Activated CD8-positive, alpha-beta T cell treated with anti-CD3 and anti-CD28 coated beads for 36 hours (primary cell): ENCODE data around the gene KIF18B. TPM values are rescaled to one million over a fixed set of nuclear protein-coding genes. Genes with fewer than 3 reads are reported as not detected.

Source experiments
- ATAC-seq: fragments of 200-7000 bp; cut with Tn5 transposase; one replicate; pipeline ENCODE4 v1.10.0; 2021; ENCODE audit warnings: mild to moderate bottlenecking, moderate library complexity
- CTCF ChIA-PET: fragments of 350-600 bp; sonication (Branson Sonifier 250); formaldehyde crosslinking; loops from one replicate; lab custom pipeline; 2021; ENCODE audit warnings: antibody characterized with exemption; lab: Charles Lee
- POLR2A ChIA-PET: fragments of 350-600 bp; sonication (Branson Sonifier 250); formaldehyde crosslinking; loops from one replicate; lab custom pipeline; 2021; ENCODE audit warnings: antibody characterized with exemption; lab: Charles Lee
- DNase-seq: peaks from one replicate; pipeline ENCODE4 v3.0.0-alpha.2; 2020
- H3K27ac Mint-ChIP-seq: one replicate; pipeline ENCODE4 v1.8.0; 2021; ENCODE audit warnings: mild to moderate bottlenecking, mixed read lengths
- H3K27me3 Mint-ChIP-seq: one replicate; pipeline ENCODE4 v1.8.0; 2021; ENCODE audit warnings: mixed read lengths
- H3K36me3 Mint-ChIP-seq: one replicate; pipeline ENCODE4 v1.8.0; 2021; ENCODE audit warnings: low read depth, mixed read lengths
- H3K4me1 Mint-ChIP-seq: one replicate; pipeline ENCODE4 v1.8.0; 2021; ENCODE audit warnings: low read depth, mixed read lengths
- H3K4me3 Mint-ChIP-seq: one replicate; pipeline ENCODE4 v1.8.0; 2021; ENCODE audit warnings: mild to moderate bottlenecking, moderate library complexity, mixed read lengths
- H3K9me3 Mint-ChIP-seq: one replicate; pipeline ENCODE4 v1.8.0; 2021; ENCODE audit warnings: mixed read lengths
- CTCF ChIP-seq: fragments of 200-600 bp; IDR thresholded peaks from one replicate; pipeline ENCODE4 v1.8.0; 2022; ENCODE audit warnings: antibody characterized with exemption, mild to moderate bottlenecking
- intact Hi-C: fragments of 100-400 bp; cut with micrococcal nuclease; formaldehyde crosslinking; loops from one replicate; pipeline ENCODE4 v1.10.0; 2022
- microRNA-seq: library from miRNA; unstranded; fragments of <30 nt; microRNA quantifications from one replicate; pipeline ENCODE4 v1.2.0, GENCODE V29; 2022; ENCODE audit warnings: borderline microRNAs expressed, borderline replicate concordance
- total RNA-seq, 2 experiments: library from RNA; stranded (reverse); gene quantifications; one replicate each; pipeline ENCODE4 v1.2.3, GENCODE V29; 2021

Gene KIF18B
- total RNA-seq, 2 experiments from 2014 or later: 38.1 to 40.3 TPM

GRCh38 chr17:44875761-44876160 lies 71.8 kb downstream of the KIF18B start:
- Mint-ChIP-seq H3K27ac (no peak overlapping the region), H3K27me3 (no peaks in the 10 kb centered on the region), H3K36me3 (peaks cover 44% of the 10 kb centered on the region), H3K9me3 (no peaks in the 10 kb centered on the region), H3K4me1 (no peaks in the 10 kb centered on the region), H3K4me3 (no peak overlapping the region)
- ChIA-PET CTCF (no interaction called here), POLR2A (interaction anchor here (0.9 kb wide), 1 partner anchor 101 kb away, joined by 3 read pairs; no protein-coding TSS in a partner anchor)
- DNase-seq (no peak), ATAC-seq (no peak)
- intact Hi-C loops: no loop called here
- TF ChIP-seq CTCF: no peak

Small RNA genes lying within 50 kb of the gene (microRNA-seq; reads per million reads assigned to microRNA genes)
- 1.8 reads per million for gene MIR6783

Other genes with a start within 250 kb of the KIF18B start
- 10 to 100 TPM; 23.3 to 25.5 TPM for gene DBF4B, start 239.1 kb downstream of the KIF18B start, total RNA-seq
- under 1 TPM; 0.07 to 0.27 TPM for gene ADAM11, start 188.8 kb downstream of the KIF18B start, total RNA-seq
- 1 to 10 TPM; 5.6 TPM for gene GJC1, start 117.5 kb downstream of the KIF18B start, total RNA-seq
- not detected for gene HIGD1B, start 99.9 kb downstream of the KIF18B start, total RNA-seq
- 100 to 1,000 TPM; 207 to 208 TPM for gene EFTUD2, start 48.3 kb downstream of the KIF18B start, total RNA-seq
- gene GFAP, start 32.3 kb downstream of the KIF18B start, total RNA-seq: not detected
- gene C1QL1, start 20.5 kb upstream of the KIF18B start, total RNA-seq: not detected
- gene DCAKD, start 103.9 kb upstream of the KIF18B start, total RNA-seq: 10 to 100 TPM; 34.3 to 35.8 TPM
- 100 to 1,000 TPM; 156 to 169 TPM for gene NMT1, start 113.5 kb upstream of the KIF18B start, total RNA-seq
- 1 to 10 TPM; 3.9 to 6.6 TPM for gene PLCD3, start 184.7 kb upstream of the KIF18B start, total RNA-seq
- 10 to 100 TPM; 12.4 to 12.6 TPM for gene ACBD4, start 187.9 kb upstream of the KIF18B start, total RNA-seq
- gene HEXIM1, start 200.7 kb upstream of the KIF18B start, total RNA-seq: 10 to 100 TPM; 22.6 to 23.5 TPM
- 1 to 10 TPM; 4.1 to 4.2 TPM for gene HEXIM2, start 214.1 kb upstream of the KIF18B start, total RNA-seq